ENCODE data around the gene UGGT2. TPM values are rescaled to one million over a fixed set of nuclear protein-coding genes. Genes with fewer than 3 reads are reported as not detected.
A peak's percentile ranks its signal among the peaks of the same experiment; 100 is the strongest.

Gene UGGT2
- 1 to 10 TPM; 4.3 to 7.2 (median 5.9) TPM for total RNA-seq
- polyA plus RNA-seq, result 1 to 10 TPM; 2.1 to 3.1 (median 2.7) TPM
- long read RNA-seq, donor 1, partial matches to known transcripts, result 0 of 1 reads
- long read RNA-seq, donor 1, other reads (novel, unspliced or antisense), result 0 of 1 reads
- long read RNA-seq, donor 2, partial matches to known transcripts, result 5 of 7 reads
- long read RNA-seq, donor 2, other reads (novel, unspliced or antisense), result 1 of 7 reads

- peaks cover 0 to 3% (median 0%) of the 10 kb centered on the region in 3 donors for H3K27me3 ChIP-seq (ENCODE audit: insufficient read depth in 3 of 3, low read length in 2 of 3)
- DNase-seq (peak; percentile 95 to 98), ATAC-seq (peak; percentile 99 to 100 (median 100))
- H3K36me3 ChIP-seq (ENCODE audit: insufficient read depth in 1 of 2, low read depth in 1 of 2), result no peaks in the 10 kb centered on the region
- peak within 1 kb of the TSS; percentile 97 for H3K4me3 ChIP-seq
- intact Hi-C loops (cut with DNase I), result no loop called here
- H3K4me1 ChIP-seq, result no peaks in the 10 kb centered on the region
- peak within 1 kb of the TSS; percentile 80 for H3K27ac ChIP-seq
- 0% methylated on average over 69 to 77 of the region's 77 CpGs for WGBS, 3 donors
- H3K9me3 ChIP-seq, result no peaks in the 10 kb centered on the region
- TF ChIP-seq CTCF (IDR thresholded peaks at IDR 0.05), result no peak
Observed at GRCh38 chr13:96053003-96053703, at the start of gene UGGT2. Gene UGGT2 (minus strand): TSS chr13:96053401. CDS start chr13:96053312, 89 bp downstream.

GRCh38 chr13:96100457-96101220, 47.4 kb upstream of the UGGT2 start:
- intact Hi-C loops (cut with DNase I), result no loop called here
- Histone ChIP-seq H3K27ac (no peak overlapping the region), H3K9me3 (no peaks in the 10 kb centered on the region), H3K4me1 (no peaks in the 10 kb centered on the region), H3K36me3 (ENCODE audit: insufficient read depth in 1 of 2, low read depth in 1 of 2) (no peaks in the 10 kb centered on the region), H3K27me3 (ENCODE audit: insufficient read depth in 3 of 3, low read length in 2 of 3) (peaks cover 0 to 2% (median 0%) of the 10 kb centered on the region in 3 donors), H3K4me3 (no peak overlapping the region)
- ATAC-seq, result no peak
- no peak for TF ChIP-seq CTCF (IDR thresholded peaks at IDR 0.05)
- DNase-seq, result no peak
- 78 to 86% (median 83%) methylated on average over 4 of the region's 4 CpGs for WGBS, 3 donors

- ATAC-seq, result no peak
- intact Hi-C loops (cut with DNase I), result no loop called here
- no peaks in the 10 kb centered on the region for H3K9me3 ChIP-seq
- no peaks in the 10 kb centered on the region for H3K4me1 ChIP-seq
- no peak for TF ChIP-seq CTCF (IDR thresholded peaks at IDR 0.05)
- H3K27ac ChIP-seq, result no peak overlapping the region
- no peak overlapping the region for H3K4me3 ChIP-seq
- peaks cover 0 to 58% (median 8%) of the 10 kb centered on the region in 3 donors for H3K27me3 ChIP-seq (ENCODE audit: insufficient read depth in 3 of 3, low read length in 2 of 3)
- DNase-seq, result no peak
- no peaks in the 10 kb centered on the region for H3K36me3 ChIP-seq (ENCODE audit: insufficient read depth in 1 of 2, low read depth in 1 of 2)
Observed at GRCh38 chr13:96093296-96094006, 40.2 kb upstream of the UGGT2 start.

- ATAC-seq, result no peak
Observed at GRCh38 chr13:96091164-96092117, 38.2 kb upstream of the UGGT2 start.

More at GRCh38 chr13:96091164-96092117, 38.2 kb upstream of the UGGT2 start:
- WGBS, 3 donors, result 1 to 3% (median 2%) methylated on average over 54 to 57 of the region's 57 CpGs
- no peak overlapping the region for H3K27ac ChIP-seq
- H3K36me3 ChIP-seq (ENCODE audit: insufficient read depth in 1 of 2, low read depth in 1 of 2), result no peaks in the 10 kb centered on the region
- peak overlapping the region; percentile 61 for H3K4me3 ChIP-seq
- H3K4me1 ChIP-seq, result no peaks in the 10 kb centered on the region
- peak in 1 of 2 donors; percentile 13 for DNase-seq
- H3K9me3 ChIP-seq, result no peaks in the 10 kb centered on the region
- TF ChIP-seq CTCF (IDR thresholded peaks at IDR 0.05), result no peak
- intact Hi-C loops (cut with DNase I), result no loop called here
- H3K27me3 ChIP-seq (ENCODE audit: insufficient read depth in 3 of 3, low read length in 2 of 3), result peaks cover 0 to 76% (median 8%) of the 10 kb centered on the region in 3 donors

Measured in psoas muscle (tissue), 8 donors.